Stimulated activated memory B cell treated with anti-CD40 and anti-IgM and Interleukin-4, amounts not matched to agents 10 μg/mL and 1 μg/mL and 100 μg/mL, for 72 hours (primary cell): ENCODE results near the gene CD209.
"Not testable (repeated sequence)": the region's sequence is repeated elsewhere in the genome, so short reads cannot be mapped to it uniquely, and the experiment has no call there.

ENCODE experiments used
- ATAC-seq: fragments of 150-1000 bp; cut with Tn5 transposase; 2 replicates; pipeline ENCODE4 v1.10.0; 2021
- H3K27ac Mint-ChIP-seq: one replicate; pipeline ENCODE4 v1.8.0; 2022; ENCODE audit warnings: mild to moderate bottlenecking, mixed read lengths
- H3K27me3 Mint-ChIP-seq: one replicate; pipeline ENCODE4 v1.8.0; 2022; ENCODE audit warnings: mixed read lengths
- H3K36me3 Mint-ChIP-seq: one replicate; pipeline ENCODE4 v1.8.0; 2022; ENCODE audit warnings: mixed read lengths
- H3K4me1 Mint-ChIP-seq: one replicate; pipeline ENCODE4 v1.8.0; 2022; ENCODE audit warnings: mixed read lengths
- H3K4me3 Mint-ChIP-seq: one replicate; pipeline ENCODE4 v1.8.0; 2022; ENCODE audit warnings: mild to moderate bottlenecking, moderate library complexity, mixed read lengths
- H3K9me3 Mint-ChIP-seq: one replicate; pipeline ENCODE4 v1.8.0; 2022; ENCODE audit warnings: mixed read lengths

Gene CD209

GRCh38 chr19:7751157-7751783, 3.9 kb upstream of the CD209 start:
- peak overlapping the region; percentile 47 for H3K4me3 Mint-ChIP-seq
- peaks cover 54% of the 10 kb centered on the region for H3K4me1 Mint-ChIP-seq
- peak overlapping the region; percentile 75 for H3K27ac Mint-ChIP-seq
- ATAC-seq: peak; percentile 98
- peaks cover 37% of the 10 kb centered on the region for H3K9me3 Mint-ChIP-seq
- H3K27me3 Mint-ChIP-seq: peaks cover 13% of the 10 kb centered on the region
- peaks cover 15% of the 10 kb centered on the region for H3K36me3 Mint-ChIP-seq

- Mint-ChIP-seq H3K36me3 (peaks cover 6% of the 10 kb centered on the region), H3K27ac (no peak overlapping the region), H3K27me3 (peaks cover 13% of the 10 kb centered on the region), H3K9me3 (peaks cover 18% of the 10 kb centered on the region), H3K4me1 (peaks cover 61% of the 10 kb centered on the region), H3K4me3 (no peak overlapping the region)
- ATAC-seq: no peak
These were observed 1.4 kb upstream of the CD209 start for GRCh38 chr19:7748756-7749155.

- Mint-ChIP-seq H3K4me3 (no peak overlapping the region), H3K4me1 (peaks cover 62% of the 10 kb centered on the region), H3K27me3 (peaks cover 13% of the 10 kb centered on the region), H3K27ac (no peak overlapping the region), H3K36me3 (peaks cover 6% of the 10 kb centered on the region), H3K9me3 (peaks cover 16% of the 10 kb centered on the region)
- ATAC-seq: no peak
These were observed 837 bp upstream of the CD209 start for GRCh38 chr19:7748171-7748570.

- H3K4me3 Mint-ChIP-seq, ATAC-seq, H3K27ac Mint-ChIP-seq, H3K36me3 Mint-ChIP-seq: not testable (repeated sequence)
- H3K4me1 Mint-ChIP-seq: peaks cover 64% of the 10 kb centered on the region
- H3K27me3 Mint-ChIP-seq: peaks cover 13% of the 10 kb centered on the region
- H3K9me3 Mint-ChIP-seq: peaks cover 11% of the 10 kb centered on the region
These were observed 1.0 kb downstream of the CD209 start for GRCh38 chr19:7746306-7746705.

GRCh38 chr19:7744871-7745650, 2.3 kb downstream of the CD209 start:
- Mint-ChIP-seq H3K27me3 (peaks cover 22% of the 10 kb centered on the region), H3K36me3 (no peaks in the 10 kb centered on the region), H3K4me1 (peaks cover 59% of the 10 kb centered on the region), H3K9me3 (peaks cover 9% of the 10 kb centered on the region), H3K4me3 (peak overlapping the region; percentile 16), H3K27ac (no peak overlapping the region)
- ATAC-seq: no peak

- peaks cover 9% of the 10 kb centered on the region for H3K9me3 Mint-ChIP-seq
- ATAC-seq: peak; percentile 22
- H3K4me3 Mint-ChIP-seq: no peak overlapping the region
- H3K27me3 Mint-ChIP-seq: peaks cover 23% of the 10 kb centered on the region
- H3K4me1 Mint-ChIP-seq: peaks cover 65% of the 10 kb centered on the region
- no peaks in the 10 kb centered on the region for H3K36me3 Mint-ChIP-seq
- H3K27ac Mint-ChIP-seq: peak overlapping the region; percentile 50
These were observed 3.0 kb downstream of the CD209 start for GRCh38 chr19:7744199-7744786.

GRCh38 chr19:7743425-7743841, 3.9 kb downstream of the CD209 start:
- Mint-ChIP-seq H3K9me3 (peaks cover 9% of the 10 kb centered on the region), H3K4me3 (no peak overlapping the region), H3K36me3 (no peaks in the 10 kb centered on the region), H3K27ac (peak overlapping the region; percentile 50), H3K4me1 (peaks cover 72% of the 10 kb centered on the region), H3K27me3 (peaks cover 23% of the 10 kb centered on the region)
- ATAC-seq: peak; percentile 97

GRCh38 chr19:7742991-7743390, 4.3 kb downstream of the CD209 start:
- H3K9me3 Mint-ChIP-seq: peaks cover 5% of the 10 kb centered on the region
- peaks cover 69% of the 10 kb centered on the region for H3K4me1 Mint-ChIP-seq
- peak overlapping the region; percentile 50 for H3K27ac Mint-ChIP-seq
- peaks cover 23% of the 10 kb centered on the region for H3K27me3 Mint-ChIP-seq
- ATAC-seq: no peak
- H3K36me3 Mint-ChIP-seq: no peaks in the 10 kb centered on the region
- no peak overlapping the region for H3K4me3 Mint-ChIP-seq

GRCh38 chr19:7742575-7742974, 4.8 kb downstream of the CD209 start:
- ATAC-seq: no peak
- Mint-ChIP-seq H3K4me3 (no peak overlapping the region), H3K9me3 (peaks cover 3% of the 10 kb centered on the region), H3K27ac (no peak overlapping the region), H3K4me1 (peaks cover 65% of the 10 kb centered on the region), H3K36me3 (no peaks in the 10 kb centered on the region), H3K27me3 (peaks cover 19% of the 10 kb centered on the region)

- peaks cover 63% of the 10 kb centered on the region for H3K4me1 Mint-ChIP-seq
- H3K4me3 Mint-ChIP-seq: no peak overlapping the region
- peaks cover 20% of the 10 kb centered on the region for H3K27me3 Mint-ChIP-seq
- peaks cover 3% of the 10 kb centered on the region for H3K9me3 Mint-ChIP-seq
- H3K36me3 Mint-ChIP-seq: no peaks in the 10 kb centered on the region
- ATAC-seq: no peak
- no peak overlapping the region for H3K27ac Mint-ChIP-seq
These were observed 6.7 kb downstream of the CD209 start for GRCh38 chr19:7740682-7741054.

- peaks cover 20% of the 10 kb centered on the region for H3K27me3 Mint-ChIP-seq
- peaks cover 62% of the 10 kb centered on the region for H3K4me1 Mint-ChIP-seq
- peak overlapping the region; percentile 2 for H3K27ac Mint-ChIP-seq
- H3K36me3 Mint-ChIP-seq: no peaks in the 10 kb centered on the region
- no peak overlapping the region for H3K4me3 Mint-ChIP-seq
- H3K9me3 Mint-ChIP-seq: peaks cover 3% of the 10 kb centered on the region
- no peak for ATAC-seq
These were observed 7.3 kb downstream of the CD209 start for GRCh38 chr19:7739801-7740681.

GRCh38 chr19:7739211-7739755, 8.1 kb downstream of the CD209 start:
- H3K9me3 Mint-ChIP-seq: peaks cover 3% of the 10 kb centered on the region
- peak overlapping the region; percentile 2 for H3K27ac Mint-ChIP-seq
- no peak overlapping the region for H3K4me3 Mint-ChIP-seq
- no peaks in the 10 kb centered on the region for H3K36me3 Mint-ChIP-seq
- peaks cover 57% of the 10 kb centered on the region for H3K4me1 Mint-ChIP-seq
- H3K27me3 Mint-ChIP-seq: peaks cover 20% of the 10 kb centered on the region
- no peak for ATAC-seq

GRCh38 chr19:7738023-7738422, 9.3 kb downstream of the CD209 start:
- ATAC-seq: no peak
- Mint-ChIP-seq H3K27ac (no peak overlapping the region), H3K4me1 (peaks cover 47% of the 10 kb centered on the region), H3K36me3 (no peaks in the 10 kb centered on the region), H3K27me3 (peaks cover 20% of the 10 kb centered on the region), H3K4me3 (no peak overlapping the region), H3K9me3 (peaks cover 3% of the 10 kb centered on the region)

GRCh38 chr19:7737215-7737614, 10.1 kb downstream of the CD209 start:
- Mint-ChIP-seq H3K4me3 (no peak overlapping the region), H3K27ac (no peak overlapping the region), H3K36me3 (no peaks in the 10 kb centered on the region), H3K9me3 (peaks cover 3% of the 10 kb centered on the region), H3K27me3 (peaks cover 21% of the 10 kb centered on the region), H3K4me1 (peaks cover 40% of the 10 kb centered on the region)
- no peak for ATAC-seq

- Mint-ChIP-seq H3K36me3 (no peaks in the 10 kb centered on the region), H3K9me3 (peaks cover 3% of the 10 kb centered on the region), H3K4me1 (peaks cover 34% of the 10 kb centered on the region), H3K4me3 (no peak overlapping the region), H3K27me3 (peaks cover 26% of the 10 kb centered on the region), H3K27ac (peak overlapping the region; percentile 40)
- no peak for ATAC-seq
These were observed 11.2 kb downstream of the CD209 start for GRCh38 chr19:7736148-7736547.
